ENCODE data around the gene DHRS1. TPM values are rescaled to one million over a fixed set of nuclear protein-coding genes. Genes with fewer than 3 reads are reported as not detected.

The DHRS1 gene
- total RNA-seq, 4 donors from 2014 or later = 13.9 to 22.4 (median 19.2) TPM

GRCh38 chr14:24277606-24278321, 21.8 kb downstream of the DHRS1 start:
- TF ChIP-seq POLR2A (IDR thresholded peaks at IDR 0.05; ENCODE audit: low read depth) = no peak
- no peak for TF ChIP-seq CTCF (IDR thresholded peaks at IDR 0.05)
- TF ChIP-seq EP300 (IDR thresholded peaks at IDR 0.05) = no peak
- TF ChIP-seq POLR2AphosphoS5 (IDR thresholded peaks at IDR 0.05) = no peak
- Histone ChIP-seq H3K36me3 (no peaks in the 10 kb centered on the region), H3K27ac (replicated peaks in 1 of 4) (peak overlapping the region in 1 of 4 donors; percentile 10), H3K4me3 (no peak overlapping the region), H3K9me3 (no peaks in the 10 kb centered on the region), H3K27me3 (no peaks in the 10 kb centered on the region), H3K4me1 (peaks cover 0 to 16% (median 0%) of the 10 kb centered on the region in 4 donors)
- 83% methylated on average over 11 of the region's 11 CpGs for WGBS
- intact Hi-C loops (cut with DNase I) = no loop called here
- DNase-seq (ENCODE audit: extremely low spot score) = no peak

DNA sequence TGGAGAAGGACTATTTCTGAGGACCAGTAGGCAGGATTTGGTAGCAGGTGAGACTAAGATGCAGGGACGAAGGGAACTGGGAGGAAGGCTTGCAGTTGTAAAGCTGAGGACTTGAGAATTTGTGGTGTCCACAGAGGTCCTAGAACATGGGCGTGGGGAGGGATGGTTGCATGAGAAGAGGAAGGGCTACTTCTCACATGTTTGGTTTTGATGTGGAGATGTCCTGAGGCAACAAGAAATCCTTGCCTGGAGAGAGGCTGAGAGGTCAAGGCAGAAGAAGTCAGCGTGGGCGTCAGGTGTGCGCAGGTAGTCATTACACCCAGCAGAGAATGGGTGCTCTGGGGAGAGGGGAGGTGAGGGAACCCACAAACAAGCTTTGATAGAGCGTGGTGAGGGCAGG, 22.5 kb downstream of the DHRS1 start:
- no peaks in the 10 kb centered on the region for H3K9me3 ChIP-seq
- H3K27me3 ChIP-seq = no peaks in the 10 kb centered on the region
- no peak for DNase-seq (ENCODE audit: extremely low spot score)
- TF ChIP-seq EP300 (IDR thresholded peaks at IDR 0.05) (no peak), POLR2A (IDR thresholded peaks at IDR 0.05; ENCODE audit: low read depth) (no peak), CTCF (IDR thresholded peaks at IDR 0.05) (no peak), POLR2AphosphoS5 (IDR thresholded peaks at IDR 0.05) (no peak)
- intact Hi-C loops (cut with DNase I) = no loop called here
- 92% methylated on average over 6 of the region's 6 CpGs for WGBS
- H3K4me1 ChIP-seq = peaks cover under 1 to 19% (median 1%) of the 10 kb centered on the region in 4 donors
- no peaks in the 10 kb centered on the region for H3K36me3 ChIP-seq
- H3K27ac ChIP-seq (replicated peaks in 1 of 4) = no peak overlapping the region
- no peak overlapping the region for H3K4me3 ChIP-seq

DNA sequence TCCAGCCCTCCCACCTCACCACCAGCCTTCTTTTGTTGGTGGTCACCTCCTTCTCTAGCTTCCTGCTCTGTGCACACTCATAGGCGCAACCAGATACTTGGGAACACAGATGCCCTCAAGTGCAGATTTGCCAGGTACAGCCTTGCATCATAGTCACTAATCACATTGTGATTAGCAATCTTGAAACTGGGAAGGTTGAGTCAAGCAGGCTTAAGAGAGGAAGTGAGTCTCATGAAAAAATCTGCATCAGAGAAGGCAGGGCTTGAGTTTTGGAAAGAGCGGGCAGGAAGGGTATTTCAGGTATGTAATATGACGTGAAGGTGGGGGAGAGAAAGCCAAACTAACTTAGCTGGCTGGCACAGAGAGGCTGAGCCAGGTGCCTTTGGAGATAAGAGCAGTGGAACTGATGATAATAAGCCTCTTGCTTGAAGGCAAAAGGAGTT, 25.5 kb downstream of the DHRS1 start:
- Histone ChIP-seq H3K36me3 (peaks cover 0 to 11% (median 6%) of the 10 kb centered on the region in 4 donors), H3K27me3 (no peaks in the 10 kb centered on the region), H3K9me3 (no peaks in the 10 kb centered on the region), H3K4me1 (peaks cover 11 to 17% (median 13%) of the 10 kb centered on the region in 4 donors), H3K4me3 (no peak overlapping the region), H3K27ac (replicated peaks in 1 of 4) (no peak overlapping the region)
- intact Hi-C loops (cut with DNase I) = no loop called here
- TF ChIP-seq EP300 (IDR thresholded peaks at IDR 0.05) (no peak), POLR2AphosphoS5 (IDR thresholded peaks at IDR 0.05) (no peak), POLR2A (IDR thresholded peaks at IDR 0.05; ENCODE audit: low read depth) (no peak), CTCF (IDR thresholded peaks at IDR 0.05) (no peak)
- WGBS = 75% methylated on average over 3 of the region's 3 CpGs
- DNase-seq (ENCODE audit: extremely low spot score) = no peak

- no peak overlapping the region for H3K4me3 ChIP-seq
- H3K9me3 ChIP-seq = no peaks in the 10 kb centered on the region
- peaks cover 0 to 17% (median 12%) of the 10 kb centered on the region in 4 donors for H3K36me3 ChIP-seq
- WGBS = 55% methylated on average over 3 of the region's 3 CpGs
- intact Hi-C loops (cut with DNase I) = no loop called here
- TF ChIP-seq POLR2AphosphoS5 (IDR thresholded peaks at IDR 0.05) (no peak), EP300 (IDR thresholded peaks at IDR 0.05) (no peak), POLR2A (IDR thresholded peaks at IDR 0.05; ENCODE audit: low read depth) (no peak), CTCF (IDR thresholded peaks at IDR 0.05) (no peak)
- H3K27ac ChIP-seq (replicated peaks in 1 of 4) = no peak overlapping the region
- H3K27me3 ChIP-seq = no peaks in the 10 kb centered on the region
- peaks cover 11 to 16% (median 13%) of the 10 kb centered on the region in 4 donors for H3K4me1 ChIP-seq
- DNase-seq (ENCODE audit: extremely low spot score) = no peak
Measured at GRCh38 chr14:24273422-24273998, 26.1 kb downstream of the DHRS1 start.
